ENCODE data around the gene SH3BGRL2. TPM values are rescaled to one million over a fixed set of nuclear protein-coding genes. Genes with fewer than 3 reads are reported as not detected.
"Not testable (repeated sequence)": the region's sequence is repeated elsewhere in the genome, so short reads cannot be mapped to it uniquely, and the experiment has no call there.

The SH3BGRL2 gene
- polyA plus RNA-seq, 1 donor = 42.7 TPM

DNA sequence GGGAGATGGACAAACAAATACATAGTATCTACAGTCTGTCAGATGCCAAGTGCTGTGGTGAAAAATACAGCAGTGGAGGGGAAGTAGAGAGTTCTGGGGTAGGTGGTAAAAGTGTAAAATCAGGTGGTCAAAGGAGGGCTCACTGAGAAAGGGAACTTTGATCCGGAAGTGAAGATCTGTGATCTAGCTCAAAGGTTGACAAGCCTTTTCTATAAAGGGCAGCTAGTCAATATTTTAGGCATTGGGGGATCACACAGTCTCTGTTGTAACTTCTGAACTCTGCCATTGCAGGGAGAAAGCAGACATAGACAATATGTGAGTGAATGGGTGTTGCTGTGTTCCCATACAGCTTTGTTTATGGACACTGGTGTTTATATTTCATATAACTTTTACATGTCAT, 38.6 kb downstream of the SH3BGRL2 start:
- DNase-seq = peak in 1 of 2 donors; percentile 43
- H3K4me1 ChIP-seq (ENCODE audit: control insufficient read depth, insufficient read depth, low read length) = peaks cover 39% of the 10 kb centered on the region
- no peak overlapping the region for H3K27ac ChIP-seq (ENCODE audit: low read length)
- H3K27me3 ChIP-seq (ENCODE audit: control insufficient read depth, insufficient read depth, low read length) = no peaks in the 10 kb centered on the region
- H3K4me3 ChIP-seq (ENCODE audit: low read length) = no peak overlapping the region
- 40% methylated on average over 1 of the region's 1 CpG for WGBS (ENCODE audit: insufficient coverage, low lambda C conversion rate)
- no peaks in the 10 kb centered on the region for H3K9me3 ChIP-seq (ENCODE audit: control insufficient read depth, low read depth, low read length)
- H3K36me3 ChIP-seq (ENCODE audit: control insufficient read depth, insufficient read depth, low read length) = peaks cover 8% of the 10 kb centered on the region

DNA sequence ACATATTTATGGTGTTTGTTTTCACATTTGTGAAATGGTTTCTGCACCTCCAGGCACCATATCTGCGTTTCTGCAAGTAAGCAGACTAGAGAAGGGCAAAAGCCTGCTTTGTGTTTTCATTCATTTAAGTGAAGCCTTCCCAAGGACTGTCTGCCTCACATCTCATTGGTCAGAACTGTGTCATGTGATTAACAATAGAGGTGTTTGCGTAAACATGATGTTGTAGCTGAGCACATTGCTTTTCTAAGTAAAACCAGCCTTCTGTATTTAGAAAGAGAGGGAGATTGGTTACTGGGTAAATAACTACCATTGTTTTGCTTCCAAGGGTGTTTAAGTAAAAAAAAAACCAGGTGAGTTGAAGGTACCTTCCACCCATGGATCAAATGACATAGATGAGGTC, 39.7 kb downstream of the SH3BGRL2 start:
- Histone ChIP-seq H3K36me3 (ENCODE audit: control insufficient read depth, insufficient read depth, low read length) (peaks cover 8% of the 10 kb centered on the region), H3K9me3 (ENCODE audit: control insufficient read depth, low read depth, low read length) (no peaks in the 10 kb centered on the region), H3K27ac (ENCODE audit: low read length) (peak overlapping the region; percentile 82), H3K27me3 (ENCODE audit: control insufficient read depth, insufficient read depth, low read length) (no peaks in the 10 kb centered on the region), H3K4me1 (ENCODE audit: control insufficient read depth, insufficient read depth, low read length) (peaks cover 39% of the 10 kb centered on the region), H3K4me3 (ENCODE audit: low read length) (no peak overlapping the region)
- DNase-seq = no peak
- WGBS (ENCODE audit: insufficient coverage, low lambda C conversion rate) = no CpG with 5 or more reads among the region's 2 CpGs

DNA sequence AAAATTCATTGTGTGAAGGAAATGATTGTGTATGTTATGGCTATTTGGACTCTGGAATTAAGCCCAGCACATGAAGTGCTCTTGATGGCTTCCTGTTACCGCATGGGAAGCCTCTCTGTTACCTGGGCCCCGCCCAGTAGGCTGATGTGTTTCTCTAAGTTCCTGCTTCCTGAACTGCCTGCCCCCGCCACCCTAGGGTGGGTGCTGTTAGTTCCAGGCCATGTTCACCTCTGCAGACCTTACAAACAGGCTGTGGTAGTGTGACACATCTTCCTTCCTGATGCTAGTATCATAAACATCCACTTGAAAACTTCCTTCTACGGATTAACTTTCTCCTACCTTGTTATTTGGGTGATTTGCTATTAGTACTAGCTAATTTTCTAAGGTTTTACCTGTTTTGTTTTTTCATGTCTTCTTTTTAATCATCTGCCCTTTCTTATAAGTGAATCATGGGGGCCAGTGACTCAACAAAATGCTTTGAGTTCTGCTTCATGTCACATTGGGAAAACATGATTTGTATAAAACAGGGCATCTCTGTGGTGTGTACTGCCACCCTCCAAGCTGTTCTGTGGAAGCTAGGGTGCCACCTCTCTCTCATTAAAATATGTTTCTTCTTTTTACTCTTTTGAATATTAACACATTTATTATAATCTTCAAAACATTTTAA, 40.6 kb downstream of the SH3BGRL2 start:
- DNase-seq = peak; percentile 82 to 94
- no CpG with 5 or more reads among the region's 4 CpGs for WGBS (ENCODE audit: insufficient coverage, low lambda C conversion rate)
- Histone ChIP-seq H3K27me3 (ENCODE audit: control insufficient read depth, insufficient read depth, low read length) (no peaks in the 10 kb centered on the region), H3K4me1 (ENCODE audit: control insufficient read depth, insufficient read depth, low read length) (peaks cover 40% of the 10 kb centered on the region), H3K9me3 (ENCODE audit: control insufficient read depth, low read depth, low read length) (no peaks in the 10 kb centered on the region), H3K36me3 (ENCODE audit: control insufficient read depth, insufficient read depth, low read length) (peaks cover 10% of the 10 kb centered on the region), H3K27ac (ENCODE audit: low read length) (peak overlapping the region; percentile 82), H3K4me3 (ENCODE audit: low read length) (no peak overlapping the region)

DNA sequence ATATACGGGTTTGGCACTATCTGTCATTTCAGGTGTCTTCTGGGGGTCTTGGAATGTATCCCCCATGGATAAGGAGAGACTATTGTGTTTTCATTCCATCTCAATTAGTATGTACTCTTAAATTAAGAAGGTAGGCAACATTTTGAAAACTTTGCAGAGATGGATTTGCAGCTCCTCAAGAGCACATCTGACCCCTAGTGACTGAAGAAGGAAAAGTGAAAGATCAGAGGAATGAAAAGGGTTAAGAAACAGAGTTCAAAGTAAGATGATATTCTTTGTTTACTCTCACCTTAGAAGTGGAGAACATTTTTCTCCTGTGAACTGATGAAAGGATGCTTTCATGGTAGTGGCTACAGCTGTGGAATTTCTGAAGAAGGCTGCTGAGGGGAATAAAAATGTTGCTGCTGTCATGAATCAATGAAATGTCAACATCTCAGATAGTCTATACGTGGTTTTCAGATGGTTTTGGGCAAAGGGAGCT, 41.5 kb downstream of the SH3BGRL2 start:
- peak overlapping the region; percentile 82 for H3K27ac ChIP-seq (ENCODE audit: low read length)
- no peaks in the 10 kb centered on the region for H3K27me3 ChIP-seq (ENCODE audit: control insufficient read depth, insufficient read depth, low read length)
- WGBS (ENCODE audit: insufficient coverage, low lambda C conversion rate) = no CpG with 5 or more reads among the region's 2 CpGs
- H3K4me1 ChIP-seq (ENCODE audit: control insufficient read depth, insufficient read depth, low read length) = peaks cover 41% of the 10 kb centered on the region
- DNase-seq = peak; percentile 58 to 81
- no peak overlapping the region for H3K4me3 ChIP-seq (ENCODE audit: low read length)
- H3K36me3 ChIP-seq (ENCODE audit: control insufficient read depth, insufficient read depth, low read length) = peaks cover 13% of the 10 kb centered on the region
- no peaks in the 10 kb centered on the region for H3K9me3 ChIP-seq (ENCODE audit: control insufficient read depth, low read depth, low read length)

GRCh38 chr6:79673947-79674346, 42.8 kb downstream of the SH3BGRL2 start:
- H3K27ac ChIP-seq (ENCODE audit: low read length) = peak overlapping the region; percentile 82
- no peak overlapping the region for H3K4me3 ChIP-seq (ENCODE audit: low read length)
- H3K9me3 ChIP-seq (ENCODE audit: control insufficient read depth, low read depth, low read length) = no peaks in the 10 kb centered on the region
- peaks cover 13% of the 10 kb centered on the region for H3K36me3 ChIP-seq (ENCODE audit: control insufficient read depth, insufficient read depth, low read length)
- H3K4me1 ChIP-seq (ENCODE audit: control insufficient read depth, insufficient read depth, low read length) = peaks cover 37% of the 10 kb centered on the region
- WGBS (ENCODE audit: insufficient coverage, low lambda C conversion rate) = 58% methylated on average over 3 of the region's 3 CpGs
- no peaks in the 10 kb centered on the region for H3K27me3 ChIP-seq (ENCODE audit: control insufficient read depth, insufficient read depth, low read length)
- no peak for DNase-seq

- Histone ChIP-seq H3K27me3 (ENCODE audit: control insufficient read depth, insufficient read depth, low read length) (no peaks in the 10 kb centered on the region), H3K4me3 (ENCODE audit: low read length) (no peak overlapping the region), H3K4me1 (ENCODE audit: control insufficient read depth, insufficient read depth, low read length) (peaks cover 11% of the 10 kb centered on the region), H3K9me3 (ENCODE audit: control insufficient read depth, low read depth, low read length) (no peaks in the 10 kb centered on the region), H3K36me3 (ENCODE audit: control insufficient read depth, insufficient read depth, low read length) (peaks cover 13% of the 10 kb centered on the region), H3K27ac (ENCODE audit: low read length) (no peak overlapping the region)
- DNase-seq = peak in 1 of 2 donors; percentile 52
- WGBS (ENCODE audit: insufficient coverage, low lambda C conversion rate) = 40% methylated on average over 1 of the region's 8 CpGs
Measured at GRCh38 chr6:79676785-79677736, 45.9 kb downstream of the SH3BGRL2 start.

DNA sequence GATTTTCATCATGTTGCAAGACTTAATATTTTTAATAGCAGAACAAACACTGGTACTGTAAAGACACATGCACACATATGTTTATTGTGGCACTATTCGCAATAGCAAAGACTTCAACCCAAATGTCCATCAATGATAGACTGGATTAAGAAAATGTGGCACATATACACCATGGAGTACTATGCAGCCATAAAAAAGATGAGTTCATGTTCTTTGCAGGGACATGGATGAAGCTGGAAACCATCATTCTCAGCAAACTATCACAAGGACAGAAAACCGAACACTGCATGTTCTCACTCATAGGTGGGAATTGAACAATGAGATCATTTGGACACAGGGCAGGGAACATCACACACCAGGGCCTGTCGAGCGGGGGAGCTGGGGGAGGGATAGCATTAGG, 51.6 kb downstream of the SH3BGRL2 start:
- peaks cover 12% of the 10 kb centered on the region for H3K4me1 ChIP-seq (ENCODE audit: control insufficient read depth, insufficient read depth, low read length)
- not testable (repeated sequence) for H3K27ac ChIP-seq (ENCODE audit: low read length); H3K4me3 ChIP-seq (ENCODE audit: low read length); DNase-seq; H3K9me3 ChIP-seq (ENCODE audit: control insufficient read depth, low read depth, low read length); H3K27me3 ChIP-seq (ENCODE audit: control insufficient read depth, insufficient read depth, low read length); H3K36me3 ChIP-seq (ENCODE audit: control insufficient read depth, insufficient read depth, low read length)
- no CpG with 5 or more reads among the region's 4 CpGs for WGBS (ENCODE audit: insufficient coverage, low lambda C conversion rate)

DNA sequence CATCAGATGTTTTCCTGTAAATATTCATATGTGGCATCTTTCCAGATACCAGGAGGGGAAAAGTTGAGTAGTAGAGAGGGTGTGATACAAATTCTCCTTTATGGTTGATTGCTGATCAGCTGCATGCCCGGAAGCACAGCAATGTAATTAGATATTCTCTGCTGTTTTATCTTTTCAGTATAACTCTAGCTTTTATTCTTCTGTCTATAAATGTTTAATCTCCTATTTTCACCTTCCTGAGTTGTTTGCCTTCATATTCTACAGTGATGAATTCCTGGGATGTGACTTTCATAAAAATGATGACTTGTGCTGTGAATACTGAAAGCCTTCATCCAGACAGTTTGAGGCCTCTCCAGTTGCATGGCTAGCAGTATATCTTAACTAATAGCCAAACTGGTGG, 53.7 kb downstream of the SH3BGRL2 start:
- H3K9me3 ChIP-seq (ENCODE audit: control insufficient read depth, low read depth, low read length) = no peaks in the 10 kb centered on the region
- DNase-seq = no peak
- H3K4me3 ChIP-seq (ENCODE audit: low read length) = no peak overlapping the region
- no peaks in the 10 kb centered on the region for H3K27me3 ChIP-seq (ENCODE audit: control insufficient read depth, insufficient read depth, low read length)
- WGBS (ENCODE audit: insufficient coverage, low lambda C conversion rate) = no CpG with 5 or more reads among the region's 1 CpG
- H3K27ac ChIP-seq (ENCODE audit: low read length) = no peak overlapping the region
- peaks cover 16% of the 10 kb centered on the region for H3K4me1 ChIP-seq (ENCODE audit: control insufficient read depth, insufficient read depth, low read length)
- no peaks in the 10 kb centered on the region for H3K36me3 ChIP-seq (ENCODE audit: control insufficient read depth, insufficient read depth, low read length)

DNA sequence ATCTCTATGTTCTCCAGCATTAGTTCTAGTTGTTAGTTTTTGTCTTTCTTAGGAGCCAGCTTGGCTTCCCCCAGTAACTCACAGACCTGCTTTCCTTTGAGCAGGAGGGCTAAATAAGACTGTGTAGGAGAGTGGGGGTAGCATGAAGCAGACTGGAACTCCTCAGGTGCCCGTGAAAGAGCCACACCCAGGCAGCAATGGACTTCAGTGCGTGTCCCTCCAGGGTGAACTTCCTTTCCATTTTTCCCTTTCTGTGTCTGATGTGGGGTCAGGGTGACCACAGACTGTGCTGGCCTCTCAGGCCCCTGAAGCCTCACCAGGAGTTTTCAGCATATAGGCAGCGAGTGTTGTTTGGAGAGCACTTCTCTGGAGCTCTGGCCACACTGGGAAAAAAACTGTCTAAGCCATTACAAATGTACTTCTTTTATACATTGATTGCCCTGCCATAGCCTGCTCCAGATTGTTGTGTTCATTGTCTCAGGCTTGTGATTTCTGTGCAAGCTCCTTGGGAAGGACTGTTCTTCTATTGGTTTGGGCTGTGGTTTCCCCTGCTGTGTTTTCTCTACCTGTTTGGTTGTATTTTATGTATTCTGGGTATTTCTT, 55.7 kb downstream of the SH3BGRL2 start:
- H3K36me3 ChIP-seq (ENCODE audit: control insufficient read depth, insufficient read depth, low read length) = peaks cover 3% of the 10 kb centered on the region
- no peak overlapping the region for H3K4me3 ChIP-seq (ENCODE audit: low read length)
- peak overlapping the region; percentile 34 for H3K27ac ChIP-seq (ENCODE audit: low read length)
- peaks cover 16% of the 10 kb centered on the region for H3K4me1 ChIP-seq (ENCODE audit: control insufficient read depth, insufficient read depth, low read length)
- no CpG with 5 or more reads among the region's 3 CpGs for WGBS (ENCODE audit: insufficient coverage, low lambda C conversion rate)
- no peaks in the 10 kb centered on the region for H3K9me3 ChIP-seq (ENCODE audit: control insufficient read depth, low read depth, low read length)
- DNase-seq = peak; percentile 25 to 58
- H3K27me3 ChIP-seq (ENCODE audit: control insufficient read depth, insufficient read depth, low read length) = no peaks in the 10 kb centered on the region

- no peak overlapping the region for H3K4me3 ChIP-seq (ENCODE audit: low read length)
- peaks cover 3% of the 10 kb centered on the region for H3K36me3 ChIP-seq (ENCODE audit: control insufficient read depth, insufficient read depth, low read length)
- H3K9me3 ChIP-seq (ENCODE audit: control insufficient read depth, low read depth, low read length) = no peaks in the 10 kb centered on the region
- peak overlapping the region; percentile 34 for H3K27ac ChIP-seq (ENCODE audit: low read length)
- DNase-seq = peak; percentile 77 to 82
- no peaks in the 10 kb centered on the region for H3K27me3 ChIP-seq (ENCODE audit: control insufficient read depth, insufficient read depth, low read length)
- no CpG with 5 or more reads among the region's 1 CpG for WGBS (ENCODE audit: insufficient coverage, low lambda C conversion rate)
- peaks cover 16% of the 10 kb centered on the region for H3K4me1 ChIP-seq (ENCODE audit: control insufficient read depth, insufficient read depth, low read length)
Measured at GRCh38 chr6:79687759-79688158, 56.6 kb downstream of the SH3BGRL2 start.
